ENCODE measurements around the gene OR52E2. TPM values are rescaled to one million over a fixed set of nuclear protein-coding genes. Genes with fewer than 3 reads are reported as not detected.

OR52E2 gene
- total RNA-seq, 1 donor from 2014 or later = not detected

DNA sequence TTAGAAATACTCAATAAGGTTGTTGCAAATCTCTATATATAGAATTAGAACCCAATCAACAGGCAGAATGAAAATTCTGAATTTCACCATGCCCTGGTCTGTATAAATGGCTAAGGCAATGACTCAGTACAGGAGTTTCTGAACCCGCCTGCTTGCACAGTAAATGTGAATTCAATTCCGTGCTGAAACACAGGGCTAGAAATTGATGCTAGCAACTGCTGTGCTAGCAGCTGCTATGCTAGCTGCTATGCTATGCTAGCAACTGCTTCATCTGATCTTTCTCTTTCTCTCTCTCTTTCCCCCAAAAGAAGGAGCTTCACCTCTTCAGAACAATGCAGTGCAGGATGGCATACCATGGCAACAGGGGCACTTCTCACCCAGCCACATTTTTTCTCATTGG is 22.8 kb downstream of the OR52E2 start:
- TF ChIP-seq, protein P1, sequence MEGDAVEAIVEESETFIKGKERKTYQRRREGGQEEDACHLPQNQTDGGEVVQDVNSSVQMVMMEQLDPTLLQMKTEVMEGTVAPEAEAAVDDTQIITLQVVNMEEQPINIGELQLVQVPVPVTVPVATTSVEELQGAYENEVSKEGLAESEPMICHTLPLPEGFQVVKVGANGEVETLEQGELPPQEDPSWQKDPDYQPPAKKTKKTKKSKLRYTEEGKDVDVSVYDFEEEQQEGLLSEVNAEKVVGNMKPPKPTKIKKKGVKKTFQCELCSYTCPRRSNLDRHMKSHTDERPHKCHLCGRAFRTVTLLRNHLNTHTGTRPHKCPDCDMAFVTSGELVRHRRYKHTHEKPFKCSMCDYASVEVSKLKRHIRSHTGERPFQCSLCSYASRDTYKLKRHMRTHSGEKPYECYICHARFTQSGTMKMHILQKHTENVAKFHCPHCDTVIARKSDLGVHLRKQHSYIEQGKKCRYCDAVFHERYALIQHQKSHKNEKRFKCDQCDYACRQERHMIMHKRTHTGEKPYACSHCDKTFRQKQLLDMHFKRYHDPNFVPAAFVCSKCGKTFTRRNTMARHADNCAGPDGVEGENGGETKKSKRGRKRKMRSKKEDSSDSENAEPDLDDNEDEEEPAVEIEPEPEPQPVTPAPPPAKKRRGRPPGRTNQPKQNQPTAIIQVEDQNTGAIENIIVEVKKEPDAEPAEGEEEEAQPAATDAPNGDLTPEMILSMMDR (IDR thresholded peaks at IDR 0.05) = no peak
- Mint-ChIP-seq H3K36me3 (ENCODE audit: low read depth) (no peaks in the 10 kb centered on the region), H3K27me3 (ENCODE audit: low read depth) (no peaks in the 10 kb centered on the region), H3K27ac (ENCODE audit: unreplicated experiment) (no peak overlapping the region), H3K9me3 (ENCODE audit: low read depth) (no peaks in the 10 kb centered on the region), H3K4me3 (ENCODE audit: unreplicated experiment) (no peak overlapping the region), H3K4me1 (ENCODE audit: low read depth) (no peaks in the 10 kb centered on the region)
- no peak for DNase-seq (ENCODE audit: low spot score)

DNA sequence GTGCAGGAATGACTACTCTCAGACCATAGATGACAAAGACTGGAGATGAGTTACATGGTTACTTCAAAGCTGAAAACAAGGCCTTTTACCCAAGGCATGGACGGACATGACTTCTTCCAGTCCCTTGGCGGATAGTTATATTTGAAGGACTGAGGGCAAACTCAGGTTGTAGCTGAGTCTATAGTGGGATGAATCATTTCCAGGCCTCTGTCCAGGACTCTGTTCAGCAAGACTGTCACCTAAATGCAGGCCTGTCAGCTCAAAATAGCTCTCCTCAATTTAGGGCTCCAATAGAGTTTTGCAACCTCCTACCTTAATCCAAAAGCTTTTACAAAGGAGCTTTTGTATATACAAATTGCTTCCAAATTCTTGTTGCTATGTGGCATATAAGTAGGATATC is 37.4 kb downstream of the OR52E2 start:
- Mint-ChIP-seq H3K4me1 (ENCODE audit: low read depth) (no peaks in the 10 kb centered on the region), H3K9me3 (ENCODE audit: low read depth) (peaks cover 20% of the 10 kb centered on the region), H3K4me3 (ENCODE audit: unreplicated experiment) (no peak overlapping the region), H3K27me3 (ENCODE audit: low read depth) (peaks cover 4% of the 10 kb centered on the region), H3K36me3 (ENCODE audit: low read depth) (no peaks in the 10 kb centered on the region), H3K27ac (ENCODE audit: unreplicated experiment) (no peak overlapping the region)
- TF ChIP-seq, protein P1 (IDR thresholded peaks at IDR 0.05) = no peak
- DNase-seq (ENCODE audit: low spot score) = no peak

DNA sequence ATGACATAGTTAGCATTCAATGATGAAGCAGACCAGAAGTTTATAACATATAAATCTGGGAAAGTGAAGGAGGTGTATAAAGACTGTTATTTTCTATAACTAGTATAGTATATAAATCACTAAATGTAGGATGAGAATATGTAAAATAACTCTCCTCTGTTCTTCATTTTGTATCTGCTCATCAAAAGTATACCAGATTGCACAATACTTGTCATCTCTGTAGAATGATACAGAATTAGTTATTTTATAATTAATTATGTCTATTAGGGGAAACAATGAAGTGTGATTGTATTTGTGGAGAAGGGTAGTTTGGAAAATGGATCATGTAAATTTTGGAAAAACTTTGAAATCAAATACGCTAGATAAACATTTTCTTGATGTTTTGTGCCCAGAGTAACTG is 46.4 kb downstream of the OR52E2 start:
- H3K4me1 Mint-ChIP-seq (ENCODE audit: low read depth) = no peaks in the 10 kb centered on the region
- H3K27me3 Mint-ChIP-seq (ENCODE audit: low read depth) = peaks cover 15% of the 10 kb centered on the region
- peaks cover 5% of the 10 kb centered on the region for H3K9me3 Mint-ChIP-seq (ENCODE audit: low read depth)
- no peak overlapping the region for H3K4me3 Mint-ChIP-seq (ENCODE audit: unreplicated experiment)
- TF ChIP-seq, protein P1 (IDR thresholded peaks at IDR 0.05) = no peak
- H3K36me3 Mint-ChIP-seq (ENCODE audit: low read depth) = no peaks in the 10 kb centered on the region
- DNase-seq (ENCODE audit: low spot score) = no peak
- no peak overlapping the region for H3K27ac Mint-ChIP-seq (ENCODE audit: unreplicated experiment)

DNA sequence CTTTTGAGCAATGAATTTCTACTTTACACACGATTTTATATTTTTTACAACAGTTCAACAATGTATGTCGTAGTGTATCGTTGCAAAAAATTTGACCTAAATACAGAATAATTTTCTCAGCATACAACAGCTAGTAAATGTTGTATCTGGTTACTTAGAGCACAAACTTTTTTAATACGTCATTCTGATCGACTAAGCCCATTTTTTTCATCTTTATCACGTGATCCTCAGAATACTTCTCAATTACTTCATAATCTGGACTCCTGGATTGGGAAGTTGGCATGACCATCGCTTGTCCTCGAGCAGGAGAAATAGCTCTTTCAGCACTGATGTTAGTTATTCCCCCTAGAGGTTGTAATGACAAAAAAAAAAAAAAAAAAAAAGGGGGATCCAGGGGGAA is 48.2 kb downstream of the OR52E2 start:
- peaks cover 12% of the 10 kb centered on the region for H3K27me3 Mint-ChIP-seq (ENCODE audit: low read depth)
- no peaks in the 10 kb centered on the region for H3K4me1 Mint-ChIP-seq (ENCODE audit: low read depth)
- TF ChIP-seq, protein P1 (IDR thresholded peaks at IDR 0.05) = no peak
- DNase-seq (ENCODE audit: low spot score) = no peak
- H3K36me3 Mint-ChIP-seq (ENCODE audit: low read depth) = no peaks in the 10 kb centered on the region
- peaks cover 5% of the 10 kb centered on the region for H3K9me3 Mint-ChIP-seq (ENCODE audit: low read depth)
- H3K4me3 Mint-ChIP-seq (ENCODE audit: unreplicated experiment) = no peak overlapping the region
- H3K27ac Mint-ChIP-seq (ENCODE audit: unreplicated experiment) = no peak overlapping the region

Other genes with a start within 250 kb of the OR52E2 start
- gene OR51F2, start 238.3 kb downstream of the OR52E2 start, total RNA-seq = not detected in 3 replicates
- gene OR51S1, start 210.4 kb downstream of the OR52E2 start, total RNA-seq = not detected in 3 replicates
- not detected in 3 replicates for gene OR51T1, start 177.7 kb downstream of the OR52E2 start, total RNA-seq
- not detected in 3 replicates for gene OR51A7, start 155.8 kb downstream of the OR52E2 start, total RNA-seq
- not detected in 3 replicates for gene OR51G2, start 140.3 kb downstream of the OR52E2 start, total RNA-seq
- not detected in 3 replicates for gene OR51G1, start 135.3 kb downstream of the OR52E2 start, total RNA-seq
- gene OR51A4, start 112.0 kb downstream of the OR52E2 start, total RNA-seq = not detected in 3 replicates
- gene OR51A2, start 103.9 kb downstream of the OR52E2 start, total RNA-seq = not detected in 3 replicates
- gene OR51L1, start 64.8 kb downstream of the OR52E2 start, total RNA-seq = not detected in 3 replicates
- gene OR52J3, start 13.1 kb downstream of the OR52E2 start, total RNA-seq = not detected in 3 replicates
- not detected in 3 replicates for gene OR52E1, start 9.9 kb upstream of the OR52E2 start, total RNA-seq
- gene OR52A5, start 78.7 kb upstream of the OR52E2 start, total RNA-seq = not detected in 3 replicates
- not detected in 3 replicates for gene OR52A1, start 95.1 kb upstream of the OR52E2 start, total RNA-seq
- gene OR51V1, start 141.1 kb upstream of the OR52E2 start, total RNA-seq = not detected in 3 replicates
- gene HBB, start 167.4 kb upstream of the OR52E2 start, total RNA-seq = not detected in 3 replicates
- not detected in 3 replicates for gene HBD, start 174.9 kb upstream of the OR52E2 start, total RNA-seq
- gene HBG1, start 190.2 kb upstream of the OR52E2 start, total RNA-seq = not detected in 3 replicates
- gene HBG2, start 195.2 kb upstream of the OR52E2 start, total RNA-seq = not detected in 3 replicates
- gene HBE1, start 210.3 kb upstream of the OR52E2 start, total RNA-seq = not detected in 3 replicates
- gene OR51B4, start 242.3 kb upstream of the OR52E2 start, total RNA-seq = not detected in 3 replicates